NB4 (cell line): ENCODE results near the gene ALOX15B.

Source experiments
- DNase-seq: peaks from one replicate; pipeline ENCODE4 v3.0.0; 2010; ENCODE audit warnings: low read depth
- H3K4me3 ChIP-seq: one replicate; pipeline ENCODE4 v1.5.1; 2011; ENCODE audit warnings: mild to moderate bottlenecking, low read depth, low read length, moderate library complexity
- CTCF ChIP-seq: IDR thresholded peaks from one replicate; pipeline ENCODE4 v1.5.1; 2012; ENCODE audit warnings: low read depth, low read length
- MAX ChIP-seq: IDR thresholded peaks from 2 replicates; pipeline ENCODE4 v1.6.1; 2011; ENCODE audit warnings: low read depth, low read length
- MYC ChIP-seq: IDR thresholded peaks from 2 replicates; pipeline ENCODE4 v1.6.1; 2011; ENCODE audit warnings: low read depth, low read length
- POLR2A ChIP-seq: IDR thresholded peaks from 2 replicates; pipeline ENCODE4 v1.6.1; 2011; ENCODE audit warnings: mild to moderate bottlenecking; ENCODE audit not compliant: insufficient read length; ENCODE audit errors: extremely low read depth

ALOX15B gene

GRCh38 chr17:8052256-8053252 lies 13.7 kb downstream of the ALOX15B start:
- no peak for TF ChIP-seq MAX
- TF ChIP-seq MYC: no peak
- TF ChIP-seq CTCF: no peak
- no peak overlapping the region for H3K4me3 ChIP-seq
- no peak for DNase-seq

- no peak overlapping the region for H3K4me3 ChIP-seq
- TF ChIP-seq MAX: no peak
- no peak for TF ChIP-seq POLR2A
- TF ChIP-seq CTCF: no peak
- no peak for TF ChIP-seq MYC
- DNase-seq: no peak
Observed at GRCh38 chr17:8053600-8053999, 14.7 kb downstream of the ALOX15B start.

GRCh38 chr17:8055851-8056231 lies 17.0 kb downstream of the ALOX15B start:
- peak; percentile 81 for DNase-seq
- H3K4me3 ChIP-seq: peak overlapping the region; percentile 21
- TF ChIP-seq MAX (no peak), POLR2A (no peak), CTCF (no peak), MYC (no peak)

- TF ChIP-seq MAX (peak; percentile 64), MYC (peak; percentile 81), CTCF (no peak), POLR2A (peak; percentile 44)
- H3K4me3 ChIP-seq: peak overlapping the region; percentile 59
- peak; percentile 96 for DNase-seq
Observed at GRCh38 chr17:8056232-8056975, 17.5 kb downstream of the ALOX15B start.

GRCh38 chr17:8056976-8057625 lies 18.2 kb downstream of the ALOX15B start:
- TF ChIP-seq POLR2A: no peak
- no peak for TF ChIP-seq CTCF
- no peak for TF ChIP-seq MYC
- no peak for TF ChIP-seq MAX
- H3K4me3 ChIP-seq: peak overlapping the region; percentile 59
- DNase-seq: no peak
